Testis (tissue), 3 donors: Measurements from ENCODE around the gene ZNF317. TPM values are rescaled to one million over a fixed set of nuclear protein-coding genes. Genes with fewer than 3 reads are reported as not detected.

ENCODE experiments used
- DNase-seq: peaks from one replicate; pipeline ENCODE4 v3.0.0-alpha.2; 2019
- H3K27ac ChIP-seq, 2 donors: fragments of 200-600 bp; sonication (generic); one replicate each; pipeline ENCODE4 v1.5.1; 2019
- H3K27me3 ChIP-seq: fragments of 200-600 bp; sonication (generic); one replicate; pipeline ENCODE4 v1.5.1; 2019
- H3K36me3 ChIP-seq: fragments of 200-600 bp; sonication (generic); one replicate; pipeline ENCODE4 v1.5.1; 2017; ENCODE audit warnings: low read depth; ENCODE audit errors: missing control alignments
- H3K4me1 ChIP-seq: fragments of 200-600 bp; sonication (generic); one replicate; pipeline ENCODE4 v1.5.1; 2019
- H3K4me3 ChIP-seq, 2 donors: fragments of 200-600 bp; sonication (generic); one replicate each; pipeline ENCODE4 v1.5.1; 2017 to 2019
- H3K9me3 ChIP-seq: fragments of 200-600 bp; sonication (generic); one replicate; pipeline ENCODE4 v1.5.1; 2017
- CTCF ChIP-seq, 3 experiments: fragments of 450-650 bp in 2 of 3; fragments of 200-600 bp in 1 of 3; sonication (generic) in 1 of 3; IDR thresholded peaks; one replicate each; pipeline ENCODE4 v1.5.1; 2016 to 2019; ENCODE audit warnings: antibody characterized with exemption in 3 of 3, mild to moderate bottlenecking in 2 of 3, moderate library complexity in 1 of 3
- POLR2A ChIP-seq: fragments of 450-650 bp; IDR thresholded peaks from one replicate; pipeline ENCODE4 v1.6.1; 2017; ENCODE audit warnings: antibody characterized with exemption, mild to moderate bottlenecking, moderate library complexity
- WGBS, 2 donors: methylation state at CpG; one replicate each; pipeline ENCODE4 v1.1.5; 2018; 5-methylcytosine and 5-hydroxymethylcytosine counted together
- intact Hi-C: fragments of 100-400 bp; cut with DNase I; formaldehyde crosslinking; loops from one replicate; pipeline ENCODE4 v1.15.1; 2023; ENCODE audit warnings: low total_unique reads
- polyA plus RNA-seq: library from polyadenylated mRNA; stranded (reverse); fragments of 350-450 nt; fragmentation: Illumina TruSeq; extraction: RNeasy Lipid Tissue Mini Kit (QIAGEN cat#74804); gene quantifications from one replicate; pipeline ENCODE4 v1.2.3, GENCODE V29; 2014; ENCODE audit warnings: low read depth, low replicate concordance; ENCODE audit not compliant: insufficient read depth
- total RNA-seq, 2 donors: library from RNA; depleted of rRNA; stranded (reverse); fragments of >200 nt; gene quantifications; one replicate each; pipeline ENCODE4 v1.2.3, GENCODE V29; 2016

ZNF317 gene
- total and polyA plus RNA-seq, 3 donors from 2014 or later, result 16.1 to 28.8 (median 19.4) TPM

DNA sequence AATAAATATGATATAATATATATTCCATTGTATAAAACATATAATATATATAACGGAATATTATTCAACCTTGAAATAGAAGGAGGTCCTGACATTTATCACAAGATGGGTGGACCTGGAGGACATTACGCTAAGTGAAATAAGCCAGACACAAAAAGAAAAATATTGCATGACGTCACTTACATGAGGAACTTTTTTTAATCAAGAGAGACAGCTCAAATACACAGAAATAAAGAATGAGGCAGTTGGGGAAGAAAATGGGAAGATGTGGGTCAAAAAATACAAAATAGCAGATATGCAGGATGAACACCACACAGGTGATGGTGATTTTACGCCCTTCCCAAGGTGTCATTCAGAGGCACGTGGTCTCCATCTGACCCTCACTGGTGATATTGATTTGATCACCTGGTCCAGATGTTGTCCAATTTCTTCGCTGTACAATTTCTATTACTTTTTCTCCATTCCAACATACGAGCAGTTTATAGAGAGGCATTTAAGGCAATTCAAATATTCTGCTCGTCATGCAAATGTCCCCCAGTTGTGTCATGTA is 513 bp upstream of the ZNF317 start:
- Histone ChIP-seq H3K9me3 (no peaks in the 10 kb centered on the region), H3K27me3 (no peaks in the 10 kb centered on the region), H3K36me3 (no peaks in the 10 kb centered on the region), H3K27ac (peak overlapping the region in 1 of 2 donors; percentile 92), H3K4me1 (no peaks in the 10 kb centered on the region), H3K4me3 (peak overlapping the region; percentile 86 to 92)
- TF ChIP-seq POLR2A, result no peak
- WGBS, 2 donors, result 21 to 29% methylated on average over 8 of the region's 8 CpGs
- intact Hi-C loops, result no loop called here
- DNase-seq, result no peak

GRCh38 chr19:9144920-9145319 is 4.7 kb downstream of the ZNF317 start:
- no peak for DNase-seq

DNA sequence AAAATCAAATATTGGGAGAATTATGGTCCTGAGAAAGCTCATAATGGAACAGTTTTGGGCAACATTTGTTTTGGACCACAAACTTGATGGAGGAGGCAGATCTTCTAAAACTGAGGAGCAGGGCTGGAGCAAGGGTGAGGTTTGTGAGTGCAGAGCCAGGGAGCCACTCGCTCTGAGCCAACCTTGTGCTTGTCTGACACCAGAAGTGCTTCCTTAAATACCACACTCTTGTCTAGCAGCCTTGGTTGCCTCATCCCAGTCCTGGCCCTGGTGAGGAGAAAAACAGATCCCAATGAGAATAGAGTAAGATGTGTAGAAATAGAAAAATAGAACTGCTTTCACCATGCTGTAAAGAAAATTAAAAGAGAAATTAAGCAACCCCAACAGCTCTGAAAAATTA is 6.7 kb downstream of the ZNF317 start:
- TF ChIP-seq POLR2A (no peak), CTCF (IDR thresholded peaks at IDR 0.05) (no peak)
- Histone ChIP-seq H3K36me3 (no peaks in the 10 kb centered on the region), H3K4me1 (no peaks in the 10 kb centered on the region), H3K27ac (no peak overlapping the region), H3K27me3 (no peaks in the 10 kb centered on the region), H3K4me3 (no peak overlapping the region), H3K9me3 (no peaks in the 10 kb centered on the region)
- intact Hi-C loops, result no loop called here
- 78 to 93% methylated on average over 1 of the region's 1 CpG for WGBS, 2 donors
- DNase-seq, result no peak

More at GRCh38 chr19:9144920-9145319, 4.7 kb downstream of the ZNF317 start:
- TF ChIP-seq CTCF (IDR thresholded peaks at IDR 0.05) (no peak), POLR2A (no peak)
- intact Hi-C loops, result no loop called here
- Histone ChIP-seq H3K36me3 (no peaks in the 10 kb centered on the region), H3K27me3 (no peaks in the 10 kb centered on the region), H3K4me1 (no peaks in the 10 kb centered on the region), H3K4me3 (no peak overlapping the region), H3K9me3 (no peaks in the 10 kb centered on the region), H3K27ac (no peak overlapping the region)
- 93 to 98% methylated on average over 5 of the region's 5 CpGs for WGBS, 2 donors

GRCh38 chr19:9148697-9149096 is 8.5 kb downstream of the ZNF317 start:
- Histone ChIP-seq H3K36me3 (no peaks in the 10 kb centered on the region), H3K4me3 (no peak overlapping the region), H3K4me1 (no peaks in the 10 kb centered on the region), H3K9me3 (no peaks in the 10 kb centered on the region), H3K27ac (no peak overlapping the region), H3K27me3 (no peaks in the 10 kb centered on the region)
- DNase-seq, result no peak
- 92% methylated on average over 3 of the region's 3 CpGs for WGBS, 2 donors
- intact Hi-C loops, result no loop called here
- no peak for TF ChIP-seq POLR2A
- TF ChIP-seq CTCF (IDR thresholded peaks at IDR 0.05), result no peak

- intact Hi-C loops, result no loop called here
- Histone ChIP-seq H3K36me3 (no peaks in the 10 kb centered on the region), H3K4me3 (no peak overlapping the region), H3K4me1 (no peaks in the 10 kb centered on the region), H3K27ac (no peak overlapping the region), H3K9me3 (no peaks in the 10 kb centered on the region), H3K27me3 (no peaks in the 10 kb centered on the region)
- DNase-seq, result no peak
- TF ChIP-seq POLR2A (no peak), CTCF (IDR thresholded peaks at IDR 0.05) (no peak)
- 88 to 94% methylated on average over 4 of the region's 4 CpGs for WGBS, 2 donors
Measured at GRCh38 chr19:9149997-9150396, 9.8 kb downstream of the ZNF317 start.
